GM12892 (cell line): ENCODE results near the gene ANKRD63.

Experiments used
- POLR2A ChIP-seq: IDR thresholded peaks from 2 replicates; pipeline ENCODE4 v1.6.1; 2011; ENCODE audit warnings: low read depth, low read length, control low read depth
- POLR2AphosphoS5 ChIP-seq: IDR thresholded peaks from 2 replicates; pipeline ENCODE4 v1.6.1; 2011; ENCODE audit warnings: low read depth, low read length, control low read depth

DNA sequence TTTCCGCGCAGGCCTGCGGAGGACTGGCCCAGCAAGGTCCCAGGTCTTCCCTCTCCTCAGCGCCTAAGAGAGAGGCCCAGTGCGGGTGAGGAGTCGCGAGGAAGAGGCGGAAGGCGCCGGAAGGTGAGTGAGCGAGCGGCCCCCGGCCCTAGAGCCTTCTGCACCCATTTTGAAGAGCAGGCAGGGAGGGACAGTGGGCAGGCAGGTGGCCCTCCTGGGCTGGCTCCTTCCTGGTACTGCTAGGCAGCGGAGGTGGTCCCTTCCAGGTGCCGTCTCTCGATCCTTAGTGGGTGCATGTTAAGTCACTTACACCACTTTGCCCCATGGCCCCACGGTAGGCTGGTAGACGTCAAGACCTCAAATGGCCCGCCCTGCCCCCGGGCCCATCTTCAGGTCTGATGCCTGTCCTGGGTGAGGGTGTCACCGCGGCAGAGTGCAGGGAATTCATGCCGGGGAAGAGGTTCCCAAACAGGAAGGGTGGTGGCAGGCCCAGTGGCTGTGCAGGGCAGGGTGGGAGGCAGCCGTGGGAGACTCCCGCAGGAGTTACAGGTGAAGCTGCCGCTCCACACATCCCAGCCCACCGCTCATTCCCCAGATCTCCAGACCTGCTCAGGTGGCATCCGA, 29.6 kb downstream of the ANKRD63 start:
- no peak for TF ChIP-seq POLR2A
- no peak for TF ChIP-seq POLR2AphosphoS5
